GM20431 (cell line): ENCODE measurements around the gene ADIPOR1.
"Not testable (repeated sequence)": the region's sequence is repeated elsewhere in the genome, so short reads cannot be mapped to it uniquely, and the experiment has no call there.

Source experiments
- in situ Hi-C: fragments of 300-500 bp; cut with MseI, MboI; formaldehyde crosslinking; loops from one replicate; pipeline ENCODE4 v1.15.0; 2020; ENCODE audit warnings: low sequenced_read_pairs; ENCODE audit not compliant: unreplicated experiment

Gene ADIPOR1

GRCh38 chr1:202957733-202958543, at the start of gene ADIPOR1:
ADIPOR1 (minus strand) TSS chr1:202958312; CDS start chr1:202951070, 7,242 bp downstream.
- in situ Hi-C loops, result no loop called here

- in situ Hi-C loops, result no loop called here
These were observed 49.1 kb upstream of the ADIPOR1 start, which contains the start of gene TMEM183A for GRCh38 chr1:203006948-203007871. TMEM183A (plus strand) TSS chr1:203007374; CDS start chr1:203007466, 92 bp downstream.

GRCh38 chr1:203005395-203006142, 47.5 kb upstream of the ADIPOR1 start:
- in situ Hi-C loops, result not testable (repeated sequence)

- in situ Hi-C loops, result no loop called here
These were observed 44.8 kb upstream of the ADIPOR1 start for GRCh38 chr1:203002951-203003350.

GRCh38 chr1:203001986-203002385, 43.9 kb upstream of the ADIPOR1 start:
- in situ Hi-C loops, result no loop called here

- in situ Hi-C loops, result no loop called here
These were observed 42.3 kb upstream of the ADIPOR1 start for GRCh38 chr1:203000217-203000944.

- in situ Hi-C loops, result no loop called here
These were observed 41.0 kb upstream of the ADIPOR1 start for GRCh38 chr1:202998836-202999750.

- in situ Hi-C loops, result no loop called here
These were observed 36.6 kb upstream of the ADIPOR1 start for GRCh38 chr1:202994756-202995155.

GRCh38 chr1:202991112-202991511, 33.0 kb upstream of the ADIPOR1 start:
- in situ Hi-C loops, result no loop called here

GRCh38 chr1:202989879-202990278, 31.8 kb upstream of the ADIPOR1 start:
- in situ Hi-C loops, result no loop called here

GRCh38 chr1:202987922-202988583, 29.9 kb upstream of the ADIPOR1 start:
- in situ Hi-C loops, result no loop called here

- in situ Hi-C loops, result no loop called here
These were observed 29.1 kb upstream of the ADIPOR1 start for GRCh38 chr1:202987255-202987654.

- in situ Hi-C loops, result not testable (repeated sequence)
These were observed 28.0 kb upstream of the ADIPOR1 start for GRCh38 chr1:202986120-202986519.

- in situ Hi-C loops, result no loop called here
These were observed 24.8 kb upstream of the ADIPOR1 start for GRCh38 chr1:202982715-202983430.

- in situ Hi-C loops, result no loop called here
These were observed 23.8 kb upstream of the ADIPOR1 start for GRCh38 chr1:202981939-202982338.

- in situ Hi-C loops, result no loop called here
These were observed 21.3 kb upstream of the ADIPOR1 start for GRCh38 chr1:202979459-202979858.

- in situ Hi-C loops, result no loop called here
These were observed 18.5 kb upstream of the ADIPOR1 start for GRCh38 chr1:202976633-202977032.
